HCT116 (cell line): ENCODE results near the gene RHOG.
A peak's percentile ranks its signal among the peaks of the same experiment; 100 is the strongest.

ENCODE experiments used
- CEBPB ChIP-seq: IDR thresholded peaks from 2 replicates; pipeline ENCODE4 v1.6.1; 2012; ENCODE audit warnings: low read depth
- EGR1 ChIP-seq: IDR thresholded peaks from 2 replicates; pipeline ENCODE4 v1.6.1; 2012; ENCODE audit warnings: low read depth
- JUND ChIP-seq: IDR thresholded peaks from 2 replicates; pipeline ENCODE4 v1.6.1; 2012
- POLR2A ChIP-seq: IDR thresholded peaks from 2 replicates; pipeline ENCODE4 v1.7.0; 2011; ENCODE audit warnings: borderline replicate concordance; ENCODE audit not compliant: insufficient read depth, insufficient read length; ENCODE audit errors: extremely low read depth
- RAD21 ChIP-seq: IDR thresholded peaks from 2 replicates; pipeline ENCODE4 v1.6.1; 2012; ENCODE audit warnings: low read depth, mild to moderate bottlenecking
- YY1 ChIP-seq: IDR thresholded peaks from 2 replicates; pipeline ENCODE4 v1.6.1; 2011; ENCODE audit warnings: low read length, low read depth, moderate library complexity, mild to moderate bottlenecking; ENCODE audit not compliant: insufficient replicate concordance; ENCODE audit errors: extremely low read depth
- ZNF274 ChIP-seq: fragments of 200-500 bp; sonication (Bioruptor generic); IDR thresholded peaks from 2 replicates; pipeline ENCODE4 v1.6.1; 2014; ENCODE audit warnings: mild to moderate bottlenecking, low read depth, low read length, inconsistent platforms
- TF ChIP-seq, protein P1 (sequence below), 3 experiments: fragments of 200-600 bp in 1 of 3; sonication (generic) in 1 of 3; IDR thresholded peaks in 2 of 3; conservative IDR thresholded peaks in 1 of 3; 2 replicates each; pipeline ENCODE4 v1.5.1; 2012 to 2017; ENCODE audit warnings: low read depth in 2 of 3, low read length in 2 of 3, antibody characterized with exemption in 1 of 3, borderline replicate concordance in 1 of 3, control low read depth in 1 of 3, mild to moderate bottlenecking in 1 of 3, mixed read lengths in 1 of 3, mixed run types in 1 of 3, moderate library complexity in 1 of 3; ENCODE audit not compliant: insufficient read depth in 1 of 3
- TF ChIP-seq, protein P2 (sequence below): IDR thresholded peaks from 2 replicates; pipeline ENCODE4 v1.6.1; 2012

DNA sequence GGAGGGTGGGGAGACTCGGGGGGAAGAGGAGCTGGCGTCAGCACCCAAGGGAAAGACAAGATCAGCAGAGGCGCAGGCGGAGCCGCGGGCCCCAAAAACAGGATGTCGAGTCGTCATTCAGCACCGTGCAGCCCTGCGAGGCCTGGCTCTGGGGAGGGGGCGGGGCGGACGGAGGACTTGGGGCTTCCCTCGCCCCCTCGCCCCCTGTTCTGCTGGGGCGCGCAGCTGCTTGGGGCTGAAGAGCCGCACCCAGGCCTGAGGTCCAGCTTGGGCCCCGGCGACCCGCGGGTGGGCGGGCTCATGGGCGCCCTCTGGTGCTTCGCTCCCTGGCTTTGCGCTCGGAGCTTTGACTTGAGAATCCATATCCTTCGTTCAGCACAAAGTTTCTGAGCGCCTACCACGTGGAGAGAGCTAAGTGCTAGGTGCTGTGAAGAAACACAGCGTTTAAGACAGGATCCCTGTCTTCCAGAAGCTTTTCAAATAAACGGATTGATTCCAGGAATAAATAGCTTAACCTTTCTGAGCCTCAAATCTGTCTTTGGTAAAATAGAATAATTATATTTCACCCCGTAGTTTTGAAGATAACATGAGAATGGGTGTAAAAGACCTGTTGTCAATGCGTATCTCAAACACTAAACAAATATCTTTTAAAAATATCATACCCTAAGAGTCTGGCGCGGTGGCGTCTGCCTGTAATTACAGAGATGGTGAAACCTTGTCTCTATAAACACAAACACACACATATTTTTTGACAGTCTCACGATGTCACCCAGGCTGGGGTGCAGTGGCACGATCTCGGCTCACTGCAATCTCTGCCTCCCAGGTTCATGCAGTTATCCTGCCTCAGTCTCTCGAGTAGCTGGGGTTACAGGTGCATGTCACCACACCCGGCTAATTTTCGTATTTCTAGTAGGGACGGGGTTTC is 929 bp upstream of the RHOG start:
- TF ChIP-seq, protein P1, sequence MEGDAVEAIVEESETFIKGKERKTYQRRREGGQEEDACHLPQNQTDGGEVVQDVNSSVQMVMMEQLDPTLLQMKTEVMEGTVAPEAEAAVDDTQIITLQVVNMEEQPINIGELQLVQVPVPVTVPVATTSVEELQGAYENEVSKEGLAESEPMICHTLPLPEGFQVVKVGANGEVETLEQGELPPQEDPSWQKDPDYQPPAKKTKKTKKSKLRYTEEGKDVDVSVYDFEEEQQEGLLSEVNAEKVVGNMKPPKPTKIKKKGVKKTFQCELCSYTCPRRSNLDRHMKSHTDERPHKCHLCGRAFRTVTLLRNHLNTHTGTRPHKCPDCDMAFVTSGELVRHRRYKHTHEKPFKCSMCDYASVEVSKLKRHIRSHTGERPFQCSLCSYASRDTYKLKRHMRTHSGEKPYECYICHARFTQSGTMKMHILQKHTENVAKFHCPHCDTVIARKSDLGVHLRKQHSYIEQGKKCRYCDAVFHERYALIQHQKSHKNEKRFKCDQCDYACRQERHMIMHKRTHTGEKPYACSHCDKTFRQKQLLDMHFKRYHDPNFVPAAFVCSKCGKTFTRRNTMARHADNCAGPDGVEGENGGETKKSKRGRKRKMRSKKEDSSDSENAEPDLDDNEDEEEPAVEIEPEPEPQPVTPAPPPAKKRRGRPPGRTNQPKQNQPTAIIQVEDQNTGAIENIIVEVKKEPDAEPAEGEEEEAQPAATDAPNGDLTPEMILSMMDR (IDR thresholded peaks at IDR 0.05 in 2 of 3, conservative IDR thresholded peaks at IDR 0.05 in 1 of 3; ENCODE audit: borderline replicate concordance in 1 of 3, insufficient read depth in 1 of 3, low read depth in 2 of 3, low read length in 2 of 3), result peak; percentile 62 to 73 (median 72); a peak in 5 of 6 replicates
- TF ChIP-seq JUND, result no peak
- no peak for TF ChIP-seq POLR2A
- no peak for TF ChIP-seq ZNF274
- TF ChIP-seq, protein P2, sequence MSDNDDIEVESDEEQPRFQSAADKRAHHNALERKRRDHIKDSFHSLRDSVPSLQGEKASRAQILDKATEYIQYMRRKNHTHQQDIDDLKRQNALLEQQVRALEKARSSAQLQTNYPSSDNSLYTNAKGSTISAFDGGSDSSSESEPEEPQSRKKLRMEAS, result peak; percentile 99
- no peak for TF ChIP-seq YY1
- TF ChIP-seq CEBPB, result no peak
- TF ChIP-seq RAD21, result peak; percentile 55
- TF ChIP-seq EGR1, result peak; percentile 44; the same call in 1 of the 2 replicates
